GM13977 (cell line): ENCODE results near the gene JOSD2.

Experiments
- DNase-seq: peaks from one replicate; pipeline ENCODE4 v3.0.0; 2012; ENCODE audit warnings: low spot score
- in situ Hi-C: fragments of 300-500 bp; cut with MboI; formaldehyde crosslinking; loops from one replicate; pipeline ENCODE4 v1.12.0; 2022; ENCODE audit warnings: low sequenced_read_pairs, low pct_unique_long_range_greater_than_20kb, mixed read lengths, inconsistent platforms; ENCODE audit not compliant: unreplicated experiment
- TF ChIP-seq, protein P1 (sequence below): IDR thresholded peaks from 2 replicates; pipeline ENCODE4 v1.5.1; 2012; ENCODE audit warnings: mild to moderate bottlenecking, control low read depth; ENCODE audit not compliant: insufficient read depth; ENCODE audit errors: extremely low read depth, missing control alignments

JOSD2 gene

DNA sequence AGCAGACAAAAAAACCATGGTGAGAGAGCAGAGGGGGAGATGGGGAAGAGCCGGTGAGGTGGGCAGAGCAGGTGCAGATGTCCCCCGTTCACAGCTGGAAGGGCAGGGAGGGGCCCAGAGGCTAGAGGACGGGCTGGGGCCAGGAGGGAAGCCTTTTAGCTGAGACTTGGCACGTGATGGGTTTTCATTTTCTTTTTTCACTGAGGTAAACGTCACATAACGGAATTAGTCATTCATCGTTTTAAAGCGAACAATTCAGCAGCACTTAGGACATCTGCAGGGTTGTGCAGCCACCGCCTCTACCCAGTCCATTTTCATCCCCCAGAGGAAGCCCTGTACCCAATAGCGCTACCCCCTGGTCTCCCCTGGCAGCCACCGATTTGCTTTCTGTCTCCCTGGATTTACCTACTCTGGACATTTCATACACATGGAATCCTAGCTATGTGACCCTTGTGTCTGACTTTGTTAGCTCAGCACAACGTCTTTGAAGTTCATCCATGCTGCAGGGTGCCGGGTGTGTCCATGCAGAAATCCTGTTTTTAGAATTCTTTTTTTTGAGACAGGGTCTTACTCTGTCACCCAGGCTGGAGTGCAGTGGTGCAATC, 50.7 kb downstream of the JOSD2 start:
- TF ChIP-seq, protein P1, sequence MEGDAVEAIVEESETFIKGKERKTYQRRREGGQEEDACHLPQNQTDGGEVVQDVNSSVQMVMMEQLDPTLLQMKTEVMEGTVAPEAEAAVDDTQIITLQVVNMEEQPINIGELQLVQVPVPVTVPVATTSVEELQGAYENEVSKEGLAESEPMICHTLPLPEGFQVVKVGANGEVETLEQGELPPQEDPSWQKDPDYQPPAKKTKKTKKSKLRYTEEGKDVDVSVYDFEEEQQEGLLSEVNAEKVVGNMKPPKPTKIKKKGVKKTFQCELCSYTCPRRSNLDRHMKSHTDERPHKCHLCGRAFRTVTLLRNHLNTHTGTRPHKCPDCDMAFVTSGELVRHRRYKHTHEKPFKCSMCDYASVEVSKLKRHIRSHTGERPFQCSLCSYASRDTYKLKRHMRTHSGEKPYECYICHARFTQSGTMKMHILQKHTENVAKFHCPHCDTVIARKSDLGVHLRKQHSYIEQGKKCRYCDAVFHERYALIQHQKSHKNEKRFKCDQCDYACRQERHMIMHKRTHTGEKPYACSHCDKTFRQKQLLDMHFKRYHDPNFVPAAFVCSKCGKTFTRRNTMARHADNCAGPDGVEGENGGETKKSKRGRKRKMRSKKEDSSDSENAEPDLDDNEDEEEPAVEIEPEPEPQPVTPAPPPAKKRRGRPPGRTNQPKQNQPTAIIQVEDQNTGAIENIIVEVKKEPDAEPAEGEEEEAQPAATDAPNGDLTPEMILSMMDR = peak; percentile 34
- peak; percentile 94 for DNase-seq
- in situ Hi-C loops = loop anchor here (5.0 kb wide), 1 partner anchor 103 kb away; no protein-coding TSS in a partner anchor

DNA sequence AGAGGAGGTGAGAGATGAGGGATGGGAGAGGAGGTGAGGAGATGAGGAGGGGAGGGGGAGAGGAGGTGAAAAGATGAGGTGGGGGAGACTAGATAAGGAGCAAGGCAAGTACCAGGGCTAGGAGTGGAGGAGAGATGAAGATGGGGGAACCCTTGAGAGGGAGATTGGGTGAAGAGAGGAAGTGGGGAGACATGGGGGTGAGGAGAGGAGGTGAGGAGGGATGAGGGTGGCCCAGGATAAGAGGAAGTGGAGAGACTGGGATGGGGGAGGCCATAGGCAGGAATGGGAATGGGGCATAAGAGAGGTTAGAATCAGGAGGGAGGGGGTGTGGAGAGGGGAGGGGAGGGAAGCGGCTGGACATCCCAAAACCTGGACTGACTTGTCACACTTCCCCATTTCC, 51.4 kb downstream of the JOSD2 start:
- TF ChIP-seq, protein P1 = no peak
- DNase-seq = no peak
- in situ Hi-C loops = loop anchor here (5.0 kb wide), 1 partner anchor 102 kb away; no protein-coding TSS in a partner anchor

DNA sequence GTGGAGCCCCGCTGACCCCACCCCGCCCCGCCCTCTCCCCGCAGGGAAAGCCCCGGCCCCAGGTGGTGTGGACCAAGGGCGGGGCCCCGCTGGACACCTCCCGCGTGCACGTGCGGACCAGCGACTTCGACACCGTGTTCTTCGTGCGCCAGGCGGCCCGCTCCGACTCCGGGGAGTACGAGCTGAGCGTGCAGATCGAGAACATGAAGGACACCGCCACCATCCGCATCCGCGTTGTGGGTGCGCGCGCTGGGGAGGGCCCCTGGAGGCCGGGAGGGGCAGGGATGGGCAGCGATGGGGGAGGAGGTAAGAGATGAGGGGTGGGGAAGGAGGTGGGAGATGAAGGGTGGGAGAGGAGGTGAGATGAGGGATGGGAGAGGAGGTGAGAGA, 51.9 kb downstream of the JOSD2 start:
- TF ChIP-seq, protein P1 = no peak
- DNase-seq = no peak
- in situ Hi-C loops = no loop called here

DNA sequence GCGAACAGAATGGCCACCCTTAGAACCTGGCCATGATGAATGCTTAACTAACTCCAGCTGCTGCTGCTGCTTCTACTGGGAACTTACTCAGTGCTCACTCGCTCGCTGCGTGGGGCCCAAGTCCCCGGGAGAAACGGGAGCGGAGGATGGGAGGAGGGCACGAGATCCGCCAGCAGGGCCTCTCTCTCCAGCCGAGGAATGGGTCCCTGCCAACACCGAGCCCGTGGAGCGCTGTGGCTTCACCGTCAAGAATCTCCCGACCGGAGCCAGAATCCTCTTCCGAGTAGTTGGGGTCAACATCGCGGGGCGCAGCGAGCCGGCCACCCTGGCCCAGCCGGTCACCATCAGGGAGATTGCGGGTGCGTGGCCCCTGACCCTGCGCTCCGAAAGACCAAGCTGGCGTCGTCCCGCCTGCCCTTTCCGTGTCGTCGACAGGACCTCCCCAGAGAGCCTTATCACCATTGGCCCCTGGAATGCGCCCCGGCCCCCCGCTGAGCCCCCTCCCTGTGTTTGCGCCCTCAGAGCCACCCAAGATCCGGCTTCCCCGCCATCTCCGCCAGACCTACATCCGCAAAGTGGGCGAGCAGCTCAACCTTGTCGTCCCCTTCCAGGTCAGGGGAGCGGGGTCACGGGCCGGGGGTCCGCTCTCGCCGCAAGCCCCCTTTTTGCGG, 52.5 kb downstream of the JOSD2 start:
- DNase-seq = no peak
- in situ Hi-C loops = no loop called here
- TF ChIP-seq, protein P1 = no peak

DNA sequence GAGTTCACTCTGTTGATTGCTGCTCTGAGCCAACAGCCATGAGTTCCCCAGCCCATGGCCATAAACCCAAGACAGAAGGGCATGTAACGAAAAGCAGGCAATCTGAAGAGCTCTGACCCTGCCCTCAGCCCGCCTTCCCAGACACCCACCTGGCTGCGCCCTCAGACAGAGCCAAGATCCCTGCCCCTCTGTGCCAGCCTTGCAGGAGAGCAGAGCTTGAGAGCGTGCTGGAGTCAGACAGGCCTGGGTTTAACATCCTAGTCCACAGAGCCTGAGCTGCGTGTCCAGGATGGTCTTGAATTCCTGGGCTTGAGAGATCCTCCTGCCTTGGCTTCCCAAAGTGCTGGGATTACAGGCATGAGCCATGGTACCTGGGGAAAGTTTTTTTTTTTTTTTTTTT, 53.7 kb downstream of the JOSD2 start:
- in situ Hi-C loops = no loop called here
- TF ChIP-seq, protein P1 = no peak
- DNase-seq = no peak
